GM19467 (cell line): Measurements from ENCODE around the gene OR1S2.
"Not testable (repeated sequence)": the region's sequence is repeated elsewhere in the genome, so short reads cannot be mapped to it uniquely, and the experiment has no call there.

Experiments
- ATAC-seq: cut with Tn5 transposase; IDR thresholded peaks from one replicate; pipeline ENCODE4 v1.9.1; 2021; ENCODE audit warnings: mild to moderate bottlenecking, moderate library complexity; ENCODE audit not compliant: unreplicated experiment

OR1S2 gene

DNA sequence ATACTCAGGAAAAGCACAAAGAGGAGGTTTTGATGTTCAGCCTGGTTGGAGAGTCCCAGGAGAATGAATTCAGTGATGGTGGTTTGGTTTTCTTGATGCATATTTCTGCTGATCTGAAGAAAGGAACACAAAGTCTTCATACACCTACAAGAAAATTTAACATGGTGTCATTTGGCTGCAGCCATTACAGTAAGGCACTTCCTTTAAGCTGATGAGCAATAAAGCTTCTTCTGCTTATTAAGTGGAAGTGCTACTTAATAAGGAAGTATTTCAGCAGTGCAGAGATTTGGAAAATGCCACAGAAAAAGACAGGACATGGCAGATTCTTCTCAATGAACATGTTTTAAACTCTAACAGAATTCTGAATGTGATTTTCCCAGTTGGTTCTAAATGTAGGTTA lies at the start of gene OR1S2:
TSS of gene OR1S2 (minus strand) at position 101 of the 400 bp plus-strand sequence. CDS start at position 101, 0 bp downstream.
- no peak for ATAC-seq

DNA sequence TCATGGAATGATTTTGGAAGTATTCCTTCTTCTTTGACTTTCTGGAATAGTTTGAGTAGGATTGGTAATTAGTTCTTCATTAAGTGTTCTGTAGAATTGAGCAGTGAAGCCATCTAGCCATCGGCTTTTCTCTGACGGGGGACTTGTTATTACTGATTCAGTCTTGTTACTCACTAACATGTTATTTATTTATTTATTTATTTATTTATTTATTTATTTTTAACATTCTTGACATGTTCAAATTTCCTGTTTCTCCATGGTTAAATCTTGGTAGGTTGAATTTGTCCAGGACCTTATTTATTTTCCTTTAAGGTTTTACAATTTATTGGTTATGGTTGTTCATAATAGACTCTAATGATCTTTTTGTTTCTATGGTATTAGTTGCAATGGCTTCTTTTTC lies 40.0 kb upstream of the OR1S2 start:
- no peak for ATAC-seq

GRCh38 chr11:58227956-58228615 lies 24.1 kb upstream of the OR1S2 start:
- no peak for ATAC-seq

DNA sequence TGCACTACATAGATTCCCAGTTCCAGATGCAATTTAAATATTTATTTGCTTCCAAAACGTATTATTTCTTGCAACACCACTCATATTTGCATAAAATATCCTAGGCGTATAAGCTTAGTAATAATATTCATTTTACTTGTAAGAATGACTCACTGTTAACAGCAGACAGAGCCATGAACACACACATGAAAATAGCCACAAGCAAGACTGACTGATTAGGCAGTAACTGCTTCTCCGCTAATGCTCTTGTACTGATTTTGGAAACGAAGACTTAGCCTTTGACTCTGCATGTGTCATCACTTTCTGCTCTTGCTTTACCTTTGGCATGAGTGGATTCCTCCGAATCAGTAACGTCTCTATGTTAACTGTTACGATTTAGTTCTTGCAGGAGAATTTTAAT lies 18.8 kb upstream of the OR1S2 start:
- ATAC-seq: no peak

DNA sequence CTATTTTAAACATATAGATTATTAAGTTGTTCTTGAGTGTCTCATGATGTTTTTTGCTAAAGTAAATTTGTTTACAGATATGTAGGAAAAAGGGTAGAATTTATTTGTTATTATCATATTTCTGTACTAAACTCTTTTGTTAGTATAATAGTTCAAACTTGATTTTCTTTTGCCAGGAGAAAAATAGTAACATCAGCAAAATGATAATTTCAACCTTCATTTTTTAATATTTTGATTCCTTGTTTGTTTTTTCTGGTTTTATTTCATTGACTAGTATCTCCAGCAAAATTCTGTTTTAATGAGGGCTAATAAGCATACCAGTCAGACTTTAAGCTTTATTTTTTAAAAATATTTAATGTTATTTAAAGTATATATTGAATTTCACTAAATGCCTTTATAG lies 12.5 kb upstream of the OR1S2 start:
- ATAC-seq: no peak

DNA sequence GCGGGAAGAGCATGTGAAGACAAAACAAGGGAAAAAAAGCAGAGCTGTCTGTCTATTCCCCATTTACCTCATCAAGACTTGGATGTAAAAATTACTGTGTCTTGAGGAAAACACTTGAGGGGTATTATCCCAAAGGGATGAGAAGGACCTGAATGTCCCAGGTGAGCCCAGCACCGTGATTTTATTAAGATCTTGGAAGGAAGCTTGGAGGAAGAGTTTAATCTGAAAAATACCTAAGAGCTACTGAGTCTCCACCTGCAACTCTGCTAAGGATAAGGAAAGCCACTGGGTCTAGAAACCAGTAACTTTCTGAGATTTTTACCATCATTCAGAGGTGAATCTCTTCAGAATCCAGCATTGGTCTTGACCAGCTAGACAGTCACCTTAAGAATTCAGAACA lies 8.5 kb upstream of the OR1S2 start, which contains the start of gene OR1S1:
TSS of gene OR1S1 (plus strand) at position 301 of the 400 bp plus-strand sequence.
- not testable (repeated sequence) for ATAC-seq

DNA sequence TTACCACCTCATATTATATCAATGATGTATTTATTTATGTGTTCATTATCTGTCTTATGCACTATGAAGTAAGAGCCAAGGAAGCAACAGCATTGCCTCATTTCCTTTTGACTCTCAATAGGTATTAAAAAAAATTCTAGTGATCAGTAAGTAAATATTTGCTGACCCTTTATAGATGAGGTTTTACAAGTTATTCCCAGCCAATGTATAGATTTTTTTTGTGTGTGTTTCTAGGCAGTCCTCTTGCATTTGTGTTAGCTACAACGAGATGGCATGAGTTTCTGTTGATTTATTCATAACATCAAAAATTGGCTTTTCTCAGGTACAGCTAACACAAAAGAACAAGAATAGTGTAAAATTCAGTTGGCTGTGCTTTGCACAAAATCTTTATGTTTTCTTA lies 4.7 kb downstream of the OR1S2 start:
- ATAC-seq: no peak

- no peak for ATAC-seq
These were observed 8.0 kb downstream of the OR1S2 start for GRCh38 chr11:58195939-58196338.

- ATAC-seq: no peak
These were observed 10.6 kb downstream of the OR1S2 start for GRCh38 chr11:58193391-58193790.

DNA sequence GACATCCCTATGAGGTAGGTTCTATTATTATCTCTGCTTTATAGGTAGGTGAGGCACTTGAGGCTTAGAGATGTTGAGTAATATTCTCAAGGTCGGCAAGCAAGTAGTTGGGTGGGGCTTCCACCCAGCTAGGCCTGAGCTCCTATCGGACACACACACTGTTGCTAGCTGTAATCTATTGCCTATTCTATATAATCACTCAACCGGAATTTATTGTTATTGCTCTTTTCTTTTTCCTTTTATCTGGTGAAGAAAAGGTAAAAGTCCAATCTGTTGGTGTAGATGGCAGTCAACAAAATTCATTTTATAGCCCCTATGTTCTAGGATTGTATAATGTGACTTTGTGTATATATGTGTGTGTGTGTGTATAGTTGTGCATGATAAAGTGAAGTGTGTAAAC lies 11.7 kb downstream of the OR1S2 start:
- ATAC-seq: no peak

DNA sequence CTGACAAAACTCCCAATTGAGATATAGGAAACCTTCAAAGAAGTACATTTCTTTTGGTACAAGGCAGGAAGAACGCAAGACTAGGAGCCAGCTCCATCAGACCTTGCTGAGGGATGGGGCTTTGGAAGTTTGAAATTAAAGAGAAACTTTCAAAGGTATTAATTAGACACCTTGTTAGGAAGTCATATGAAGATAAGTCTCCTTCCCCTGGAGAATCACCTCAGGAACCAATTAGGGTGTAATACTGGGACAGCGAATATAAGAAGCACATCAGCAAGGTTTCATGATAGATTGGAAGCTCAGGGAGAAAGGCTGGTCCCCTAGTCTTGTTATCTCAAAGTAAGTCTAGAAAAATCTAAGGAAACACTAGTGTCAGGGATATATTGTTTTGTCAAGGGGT lies 15.2 kb downstream of the OR1S2 start, which contains the start of gene OR9Q2:
TSS of gene OR9Q2 (plus strand) at position 301 of the 400 bp plus-strand sequence. CDS start 1,421 bp downstream, outside the sequence.
- ATAC-seq: no peak

DNA sequence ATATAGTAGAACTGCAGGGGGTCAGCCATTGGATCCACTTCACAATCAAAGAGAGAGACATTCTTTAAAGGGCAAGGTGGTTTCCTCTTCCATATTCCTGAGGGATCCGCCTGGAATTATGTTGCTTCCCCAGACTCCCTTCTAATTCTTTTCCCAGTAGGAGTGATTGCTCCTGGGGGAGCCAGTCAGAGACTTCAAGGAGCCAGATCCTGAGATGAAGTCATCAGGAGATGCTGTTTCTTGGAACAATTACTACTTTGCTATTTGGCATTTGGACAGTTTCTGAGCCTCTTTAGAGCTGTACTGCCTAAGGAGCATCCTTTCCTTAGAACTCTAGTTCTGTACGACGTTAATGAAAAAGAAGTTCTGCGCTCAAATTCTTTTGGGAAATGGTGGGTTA lies 17.0 kb downstream of the OR1S2 start:
- no peak for ATAC-seq

DNA sequence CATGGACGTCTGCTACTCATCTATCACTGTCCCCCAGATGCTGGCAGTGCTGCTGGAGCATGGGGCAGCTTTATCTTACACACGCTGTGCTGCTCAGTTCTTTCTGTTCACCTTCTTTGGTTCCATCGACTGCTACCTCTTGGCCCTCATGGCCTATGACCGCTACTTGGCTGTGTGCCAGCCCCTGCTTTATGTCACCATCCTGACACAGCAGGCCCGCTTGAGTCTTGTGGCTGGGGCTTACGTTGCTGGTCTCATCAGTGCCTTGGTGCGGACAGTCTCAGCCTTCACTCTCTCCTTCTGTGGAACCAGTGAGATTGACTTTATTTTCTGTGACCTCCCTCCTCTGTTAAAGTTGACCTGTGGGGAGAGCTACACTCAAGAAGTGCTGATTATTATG lies 24.3 kb downstream of the OR1S2 start:
- ATAC-seq: no peak

DNA sequence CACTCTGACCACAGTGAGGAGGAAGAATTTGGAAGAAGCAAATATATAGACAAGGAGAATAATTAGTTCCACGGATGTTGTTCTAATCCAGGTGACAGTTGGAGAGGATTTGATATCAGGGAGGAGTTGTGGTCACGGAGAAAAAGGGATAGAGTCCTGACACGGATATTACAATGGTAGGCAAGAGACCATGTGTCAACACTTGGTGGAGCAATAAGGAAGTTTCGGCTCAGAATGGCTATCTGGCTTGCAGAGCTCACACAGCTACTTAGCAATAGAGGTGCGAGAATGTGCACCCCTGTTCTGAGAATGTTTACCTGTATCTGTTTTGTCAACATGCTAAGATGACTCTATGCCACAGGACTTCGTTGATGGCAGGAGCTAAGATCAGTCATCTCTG lies 25.5 kb downstream of the OR1S2 start:
- no peak for ATAC-seq

DNA sequence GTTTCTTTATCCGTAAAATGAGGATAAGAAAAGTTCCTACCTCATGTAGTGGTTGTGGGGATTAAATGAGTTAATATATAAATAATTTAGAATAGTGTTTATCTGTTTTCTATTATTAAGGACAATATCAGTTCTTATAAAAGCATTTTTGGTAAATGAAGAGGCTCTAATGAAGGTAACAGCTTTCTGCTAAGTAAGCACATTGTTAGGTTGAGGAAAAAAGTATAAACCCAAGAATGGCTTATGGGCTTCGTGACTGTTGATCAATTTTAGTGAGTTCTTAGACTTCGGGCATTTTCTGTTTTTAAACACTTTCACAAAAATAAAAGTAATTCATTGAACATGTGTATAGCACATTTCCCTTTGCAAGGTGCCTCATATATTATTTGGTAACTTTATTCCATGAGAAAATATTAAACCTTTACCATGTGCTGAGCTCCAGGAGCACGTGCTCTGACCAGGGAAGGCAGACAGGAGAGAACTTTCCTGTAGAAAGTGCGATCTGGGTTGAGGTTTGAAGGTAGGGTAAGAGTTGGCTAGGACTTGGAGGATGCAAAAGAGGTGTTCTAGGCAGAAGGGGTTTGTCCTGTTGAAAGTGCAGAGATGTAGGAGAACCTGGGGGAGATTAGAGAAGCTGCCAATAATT lies 26.4 kb downstream of the OR1S2 start:
- no peak for ATAC-seq

- no peak for ATAC-seq
These were observed 38.3 kb downstream of the OR1S2 start for GRCh38 chr11:58165504-58166106.

DNA sequence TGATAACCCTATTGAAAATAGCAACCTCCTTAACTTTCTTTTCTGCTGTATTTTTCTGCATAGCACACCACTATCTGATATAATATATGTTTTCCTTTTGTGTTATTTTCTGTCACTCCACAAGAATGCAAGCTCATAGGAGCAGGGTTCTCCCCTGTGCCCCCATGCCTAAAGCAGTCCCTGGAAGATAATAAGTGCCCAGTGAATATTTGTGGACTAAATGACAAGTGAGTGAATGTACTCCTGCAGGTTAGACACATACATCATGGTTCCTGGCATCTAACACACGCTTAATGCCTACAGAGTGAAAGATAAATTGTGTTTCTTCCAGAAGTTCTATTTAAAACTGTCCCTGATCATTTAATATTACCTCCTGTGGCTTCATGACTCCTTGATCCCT lies 39.0 kb downstream of the OR1S2 start:
- no peak for ATAC-seq

DNA sequence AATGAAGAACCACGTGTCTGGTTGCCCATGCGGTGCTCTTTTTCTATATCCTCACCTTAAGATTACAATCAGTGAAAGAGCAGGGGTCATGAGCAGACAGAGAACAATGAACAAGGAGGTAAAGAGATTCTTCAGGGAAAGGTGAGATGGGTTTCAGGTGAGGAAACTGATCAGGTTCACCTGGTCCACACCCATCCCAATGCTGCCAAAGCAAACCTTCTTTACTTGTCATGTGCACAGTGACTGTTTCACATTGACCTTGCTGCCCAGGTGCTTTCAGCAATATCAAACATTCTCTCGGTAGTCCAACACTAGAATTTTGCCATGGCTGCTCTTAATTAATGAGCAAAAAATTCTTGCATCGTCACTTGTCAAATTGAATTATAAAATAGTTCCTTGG lies 39.6 kb downstream of the OR1S2 start:
- ATAC-seq: no peak
